ENCODE results near the gene CAPNS1. TPM values are rescaled to one million over a fixed set of nuclear protein-coding genes. Genes with fewer than 3 reads are reported as not detected.

CAPNS1 gene
- total RNA-seq (2014; rRNA removed) = 479 and 506 TPM in 2 replicates
- 2,058 TPM for polyA plus RNA-seq (2012)

GRCh38 chr19:36139473-36140303 lies at the start of gene CAPNS1:
CAPNS1 (plus strand) TSS chr19:36140066; CDS start chr19:36141012, 946 bp downstream.
- DNase-seq (ENCODE audit: low read depth) = peak; percentile 93

- DNase-seq (ENCODE audit: low read depth) = no peak
Measured at GRCh38 chr19:36090910-36091695, 48.8 kb upstream of the CAPNS1 start.

GRCh38 chr19:36092566-36092965 lies 47.3 kb upstream of the CAPNS1 start:
- no peak for DNase-seq (ENCODE audit: low read depth)

- no peak for DNase-seq (ENCODE audit: low read depth)
Measured at GRCh38 chr19:36093146-36093662, 46.7 kb upstream of the CAPNS1 start.

- DNase-seq (ENCODE audit: low read depth) = no peak
Measured at GRCh38 chr19:36093687-36094086, 46.2 kb upstream of the CAPNS1 start.

- DNase-seq (ENCODE audit: low read depth) = no peak
Measured at GRCh38 chr19:36097036-36097435, 42.8 kb upstream of the CAPNS1 start.

GRCh38 chr19:36099166-36099785 lies 40.6 kb upstream of the CAPNS1 start:
- no peak for DNase-seq (ENCODE audit: low read depth)

- DNase-seq (ENCODE audit: low read depth) = no peak
Measured at GRCh38 chr19:36100476-36100875, 39.4 kb upstream of the CAPNS1 start.

GRCh38 chr19:36101550-36102327 lies 38.1 kb upstream of the CAPNS1 start:
- no peak for DNase-seq (ENCODE audit: low read depth)

- no peak for DNase-seq (ENCODE audit: low read depth)
Measured at GRCh38 chr19:36103040-36103626, 36.7 kb upstream of the CAPNS1 start.

GRCh38 chr19:36103842-36104552 lies 35.9 kb upstream of the CAPNS1 start:
- no peak for DNase-seq (ENCODE audit: low read depth)

GRCh38 chr19:36106441-36106840 lies 33.4 kb upstream of the CAPNS1 start:
- no peak for DNase-seq (ENCODE audit: low read depth)

GRCh38 chr19:36106991-36107390 lies 32.9 kb upstream of the CAPNS1 start:
- DNase-seq (ENCODE audit: low read depth) = no peak

GRCh38 chr19:36108684-36109083 lies 31.2 kb upstream of the CAPNS1 start:
- DNase-seq (ENCODE audit: low read depth) = no peak

GRCh38 chr19:36110487-36111199 lies 29.2 kb upstream of the CAPNS1 start, which contains the start of gene OVOL3:
OVOL3 (plus strand) TSS chr19:36111143; CDS start chr19:36111203, 60 bp downstream.
- no peak for DNase-seq (ENCODE audit: low read depth)

GRCh38 chr19:36111200-36111539 lies 28.7 kb upstream of the CAPNS1 start:
- DNase-seq (ENCODE audit: low read depth) = no peak

GRCh38 chr19:36112678-36113077 lies 27.2 kb upstream of the CAPNS1 start:
- no peak for DNase-seq (ENCODE audit: low read depth)

- no peak for DNase-seq (ENCODE audit: low read depth)
Measured at GRCh38 chr19:36113425-36113824, 26.4 kb upstream of the CAPNS1 start.
